Middle frontal gyrus (tissue), 1 donor: ENCODE results near the gene RSBN1.
"Not testable (repeated sequence)": the region's sequence is repeated elsewhere in the genome, so short reads cannot be mapped to it uniquely, and the experiment has no call there.

Experiments
- DNase-seq: peaks from one replicate; pipeline ENCODE4 v3.0.0-alpha.2; 2015; ENCODE audit warnings: low spot score; ENCODE audit errors: extremely low spot score

Gene RSBN1

GRCh38 chr1:113745425-113745824, 66.9 kb downstream of the RSBN1 start:
- DNase-seq = no peak

GRCh38 chr1:113744114-113744513, 68.2 kb downstream of the RSBN1 start:
- DNase-seq = no peak

- no peak for DNase-seq
These were observed 69.8 kb downstream of the RSBN1 start for GRCh38 chr1:113742515-113742914.

GRCh38 chr1:113734357-113735055, 77.8 kb downstream of the RSBN1 start:
- no peak for DNase-seq

- no peak for DNase-seq
These were observed 79.5 kb downstream of the RSBN1 start for GRCh38 chr1:113732802-113733201.

- no peak for DNase-seq
These were observed 91.3 kb downstream of the RSBN1 start for GRCh38 chr1:113721010-113721409.

GRCh38 chr1:113718621-113719020, 93.7 kb downstream of the RSBN1 start:
- DNase-seq = not testable (repeated sequence)

- DNase-seq = not testable (repeated sequence)
These were observed 94.8 kb downstream of the RSBN1 start for GRCh38 chr1:113717506-113717905.

GRCh38 chr1:113714606-113715269, 97.5 kb downstream of the RSBN1 start:
- no peak for DNase-seq
